Left ventricle myocardium inferior (tissue), 1 donor: Measurements from ENCODE around the gene SSPN. TPM values are rescaled to one million over a fixed set of nuclear protein-coding genes. Genes with fewer than 3 reads are reported as not detected.

ENCODE experiments used
- DNase-seq: peaks from one replicate; pipeline ENCODE4 v3.0.0-alpha.2; 2020
- H3K27ac ChIP-seq: fragments of 200-600 bp; replicated peaks from 2 replicates; pipeline ENCODE4 v1.8.0; 2021
- H3K27me3 ChIP-seq: fragments of 200-600 bp; 2 replicates; pipeline ENCODE4 v1.8.0; 2021; ENCODE audit warnings: low read depth
- H3K36me3 ChIP-seq: fragments of 200-600 bp; 2 replicates; pipeline ENCODE4 v1.8.0; 2021
- H3K4me1 ChIP-seq: fragments of 200-600 bp; 2 replicates; pipeline ENCODE4 v1.8.0; 2021
- H3K4me3 ChIP-seq: fragments of 200-600 bp; 2 replicates; pipeline ENCODE4 v1.8.0; 2021; ENCODE audit warnings: mild to moderate bottlenecking, moderate library complexity
- H3K9me3 ChIP-seq: fragments of 200-600 bp; replicated peaks from 2 replicates; pipeline ENCODE4 v1.8.0; 2021
- intact Hi-C: fragments of 100-400 bp; cut with micrococcal nuclease; formaldehyde crosslinking; loops from one replicate; pipeline ENCODE4 v1.11.0; 2022
- total RNA-seq: library from RNA; stranded (reverse); fragmentation: NEBNext Ultra II Directional; extraction: Animal tissue kit (Norgen Biotek cat#: 25700); gene quantifications from one replicate; pipeline ENCODE4 v1.2.1, GENCODE V29; 2021
- TF ChIP-seq, protein P1 (sequence below): fragments of 200-600 bp; IDR thresholded peaks from 2 replicates; pipeline ENCODE4 v1.8.0; 2021; ENCODE audit warnings: antibody characterized with exemption, mild to moderate bottlenecking, borderline replicate concordance
- donor health status: DM: no; HTN: yes; CAD: no; lungs with severe emphysema.

SSPN gene
- total RNA-seq, 1 donor from 2014 or later, result 67.4 TPM

DNA sequence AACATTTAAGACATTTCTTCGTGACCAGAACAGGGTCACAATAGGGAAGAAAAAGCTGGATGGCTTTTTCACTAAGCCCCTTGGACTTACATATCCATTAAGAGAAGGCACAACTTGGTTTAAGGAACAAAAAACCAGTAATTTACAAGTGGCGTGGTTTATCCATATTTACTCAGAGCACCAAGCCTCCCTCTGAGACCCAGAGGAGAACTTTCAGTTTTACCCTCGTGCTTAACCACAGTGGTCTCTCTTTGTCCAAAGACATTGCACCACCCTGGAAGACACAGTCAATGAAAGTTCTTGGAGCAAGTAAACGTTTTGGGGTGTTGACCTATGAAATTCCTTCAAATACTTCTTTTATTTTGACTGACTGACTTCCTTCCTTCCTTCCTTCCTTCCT lies 52.5 kb downstream of the SSPN start:
- Histone ChIP-seq H3K27ac (no peak overlapping the region), H3K4me3 (no peak overlapping the region), H3K4me1 (no peaks in the 10 kb centered on the region), H3K9me3 (peaks cover 10% of the 10 kb centered on the region), H3K27me3 (no peaks in the 10 kb centered on the region), H3K36me3 (no peaks in the 10 kb centered on the region)
- intact Hi-C loops, result no loop called here
- no peak for DNase-seq
- TF ChIP-seq, protein P1, sequence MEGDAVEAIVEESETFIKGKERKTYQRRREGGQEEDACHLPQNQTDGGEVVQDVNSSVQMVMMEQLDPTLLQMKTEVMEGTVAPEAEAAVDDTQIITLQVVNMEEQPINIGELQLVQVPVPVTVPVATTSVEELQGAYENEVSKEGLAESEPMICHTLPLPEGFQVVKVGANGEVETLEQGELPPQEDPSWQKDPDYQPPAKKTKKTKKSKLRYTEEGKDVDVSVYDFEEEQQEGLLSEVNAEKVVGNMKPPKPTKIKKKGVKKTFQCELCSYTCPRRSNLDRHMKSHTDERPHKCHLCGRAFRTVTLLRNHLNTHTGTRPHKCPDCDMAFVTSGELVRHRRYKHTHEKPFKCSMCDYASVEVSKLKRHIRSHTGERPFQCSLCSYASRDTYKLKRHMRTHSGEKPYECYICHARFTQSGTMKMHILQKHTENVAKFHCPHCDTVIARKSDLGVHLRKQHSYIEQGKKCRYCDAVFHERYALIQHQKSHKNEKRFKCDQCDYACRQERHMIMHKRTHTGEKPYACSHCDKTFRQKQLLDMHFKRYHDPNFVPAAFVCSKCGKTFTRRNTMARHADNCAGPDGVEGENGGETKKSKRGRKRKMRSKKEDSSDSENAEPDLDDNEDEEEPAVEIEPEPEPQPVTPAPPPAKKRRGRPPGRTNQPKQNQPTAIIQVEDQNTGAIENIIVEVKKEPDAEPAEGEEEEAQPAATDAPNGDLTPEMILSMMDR, result no peak

DNA sequence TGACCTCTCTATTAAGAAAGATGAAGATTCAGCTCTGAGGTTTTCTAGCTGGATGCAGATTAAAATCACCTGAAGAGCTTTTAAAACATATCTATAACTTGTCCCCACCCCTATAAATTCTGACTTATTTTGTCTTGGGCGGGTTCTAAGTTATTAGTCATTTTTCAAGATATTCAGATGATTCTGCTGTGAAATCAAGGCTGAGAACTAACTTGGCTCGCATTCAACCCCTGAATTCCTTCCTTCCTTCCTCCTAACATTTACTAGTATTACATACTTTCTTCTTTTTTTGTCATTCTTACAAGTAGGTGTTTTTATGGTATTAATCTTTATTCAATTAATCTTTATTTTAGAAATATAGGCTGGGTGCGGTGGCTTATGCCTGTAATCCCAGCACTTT lies 55.4 kb downstream of the SSPN start:
- no peaks in the 10 kb centered on the region for H3K4me1 ChIP-seq
- no peaks in the 10 kb centered on the region for H3K27me3 ChIP-seq
- TF ChIP-seq, protein P1, result no peak
- H3K4me3 ChIP-seq, result no peak overlapping the region
- no peaks in the 10 kb centered on the region for H3K36me3 ChIP-seq
- peaks cover 14% of the 10 kb centered on the region for H3K9me3 ChIP-seq
- no peak overlapping the region for H3K27ac ChIP-seq
- DNase-seq, result no peak
- intact Hi-C loops, result no loop called here

DNA sequence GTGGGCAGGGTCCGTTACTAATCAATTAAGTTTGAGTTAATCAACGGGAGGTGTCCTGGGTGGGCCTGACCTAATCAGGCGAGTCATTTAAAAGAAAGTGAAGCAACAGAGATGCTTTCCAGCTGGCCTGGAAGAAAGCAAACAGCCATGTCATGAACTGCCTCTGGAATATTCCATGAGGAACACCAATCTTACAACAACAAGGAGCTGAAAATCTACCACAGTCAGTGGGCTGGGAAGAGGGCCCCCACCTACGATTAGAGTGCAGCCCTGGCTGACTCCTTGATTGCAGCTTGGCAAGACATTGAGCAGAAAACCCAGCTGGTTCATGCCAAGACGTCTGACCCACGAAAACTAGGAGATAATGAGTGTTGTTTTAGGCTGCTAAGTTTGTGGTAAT lies 56.2 kb downstream of the SSPN start:
- H3K4me1 ChIP-seq, result no peaks in the 10 kb centered on the region
- TF ChIP-seq, protein P1, result no peak
- peaks cover 22% of the 10 kb centered on the region for H3K9me3 ChIP-seq
- DNase-seq, result peak; percentile 58
- H3K36me3 ChIP-seq, result no peaks in the 10 kb centered on the region
- H3K27ac ChIP-seq, result peak overlapping the region; percentile 37
- H3K4me3 ChIP-seq, result no peak overlapping the region
- no peaks in the 10 kb centered on the region for H3K27me3 ChIP-seq
- intact Hi-C loops, result no loop called here

DNA sequence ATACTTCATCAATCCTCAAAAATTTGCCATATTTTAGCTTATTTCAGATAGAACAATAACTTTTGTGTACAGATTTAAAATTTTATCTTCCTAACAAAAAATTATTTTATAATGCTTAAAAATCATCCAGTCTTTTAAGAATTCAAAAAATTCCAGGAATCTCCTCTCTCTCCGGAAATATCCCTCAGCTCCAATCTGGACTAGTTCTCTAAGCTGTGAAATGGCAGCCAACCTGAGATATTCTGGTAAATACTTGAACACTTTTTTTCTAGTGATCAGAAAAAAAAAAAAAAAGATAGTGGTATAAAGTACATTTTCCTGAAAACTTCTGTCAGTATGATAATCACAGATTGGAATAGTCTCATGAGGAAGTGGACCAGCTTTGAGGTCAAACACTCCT lies 57.6 kb downstream of the SSPN start:
- Histone ChIP-seq H3K27ac (no peak overlapping the region), H3K27me3 (no peaks in the 10 kb centered on the region), H3K4me3 (no peak overlapping the region), H3K4me1 (no peaks in the 10 kb centered on the region), H3K36me3 (no peaks in the 10 kb centered on the region), H3K9me3 (peaks cover 26% of the 10 kb centered on the region)
- intact Hi-C loops, result no loop called here
- TF ChIP-seq, protein P1, result no peak
- DNase-seq, result no peak

DNA sequence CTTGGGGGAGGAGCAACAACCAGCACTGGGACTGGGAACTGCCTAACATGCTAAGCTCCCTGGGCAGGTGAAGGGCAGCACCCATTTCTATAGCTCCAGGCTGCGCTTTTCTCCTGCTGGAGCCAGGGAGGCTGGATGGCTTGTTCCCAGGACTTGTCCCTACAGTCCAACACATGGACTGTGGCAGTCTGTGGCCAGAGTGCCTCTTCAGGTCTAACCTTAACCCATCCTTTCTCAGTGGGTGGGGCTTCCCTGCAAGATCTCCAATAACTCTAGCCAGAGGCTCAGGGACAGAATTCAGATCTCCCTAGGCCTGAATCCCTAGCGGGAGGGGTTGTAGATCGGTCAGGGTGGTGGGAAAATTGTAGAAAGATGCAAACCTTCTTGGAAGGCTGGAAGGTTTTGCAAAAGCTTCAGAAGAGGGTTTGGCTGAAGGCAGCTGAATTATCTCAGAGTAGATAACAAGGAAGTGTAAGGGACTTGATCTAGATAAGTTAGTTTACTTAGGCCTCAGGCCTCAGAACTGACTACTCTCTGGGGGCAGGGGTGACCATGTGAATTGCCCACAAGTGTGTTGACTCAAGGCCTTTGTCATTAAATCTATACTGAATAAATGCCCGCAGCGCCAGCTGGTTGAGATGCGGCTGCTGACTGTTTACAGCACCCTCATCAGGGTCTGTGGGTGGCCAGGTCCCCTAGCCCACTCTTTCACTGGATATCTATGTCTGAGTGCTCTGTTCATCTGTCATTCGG lies 60.7 kb downstream of the SSPN start:
- intact Hi-C loops, result no loop called here
- H3K36me3 ChIP-seq, result no peaks in the 10 kb centered on the region
- TF ChIP-seq, protein P1, result no peak
- H3K4me3 ChIP-seq, result no peak overlapping the region
- H3K27me3 ChIP-seq, result no peaks in the 10 kb centered on the region
- H3K27ac ChIP-seq, result no peak overlapping the region
- peaks cover 26% of the 10 kb centered on the region for H3K9me3 ChIP-seq
- no peak for DNase-seq
- no peaks in the 10 kb centered on the region for H3K4me1 ChIP-seq
